Measurements from ENCODE around the gene ADGRF3. TPM values are rescaled to one million over a fixed set of nuclear protein-coding genes. Genes with fewer than 3 reads are reported as not detected.
A peak's percentile ranks its signal among the peaks of the same experiment; 100 is the strongest.

ADGRF3 gene
- total and polyA plus RNA-seq, 9 of the 15 experiments (the other 6 are each of a cell fraction or from before 2014, with no cell fraction given) = 0.04 to 0.54 (median 0.16) TPM; not detected in 2

DNA sequence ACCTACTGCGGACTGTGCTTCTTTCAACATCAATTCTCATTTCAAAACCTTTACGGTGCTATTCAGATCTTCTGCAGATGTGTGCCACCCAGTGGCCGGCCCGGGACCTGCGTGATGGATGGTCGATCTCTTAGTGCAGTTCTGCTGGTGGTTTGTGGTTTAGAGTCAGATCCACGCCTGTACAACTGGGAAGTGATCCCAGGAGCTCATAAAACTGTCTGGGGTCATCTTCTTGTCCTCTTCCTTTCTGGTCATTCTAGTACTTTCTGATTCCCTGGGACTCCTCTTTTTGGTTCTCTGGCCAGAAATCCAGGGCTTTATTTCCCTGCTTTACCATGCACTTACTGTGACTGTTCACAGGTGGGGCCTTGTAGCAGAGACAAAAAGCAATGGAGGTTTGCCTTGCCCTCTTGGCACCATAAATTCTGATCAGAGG is 16.5 kb downstream of the ADGRF3 start (continued):
- TF ChIP-seq SIN3B (IDR thresholded peaks at IDR 0.05; ENCODE audit: low read depth) (no peak), PATZ1 (CRISPR knock-in tag; IDR thresholded peaks at IDR 0.05; ENCODE audit: borderline replicate concordance) (no peak), RBM39 (optimal IDR thresholded peaks at IDR 0.05; ENCODE audit: low read depth, low read length) (no peak), ZNF431 (CRISPR knock-in tag; IDR thresholded peaks at IDR 0.05) (0 out of 2 replicates have a peak, but pooled peaks have one; percentile 30), NCOA2 (IDR thresholded peaks at IDR 0.05; ENCODE audit: partially characterized antibody in 2 of 2) (no peak), ZFP30 (CRISPR knock-in tag; IDR thresholded peaks at IDR 0.05; ENCODE audit: borderline replicate concordance) (no peak), RHOXF2B (CRISPR knock-in tag; conservative IDR thresholded peaks at IDR 0.05) (no peak), ESRRA (IDR thresholded peaks at IDR 0.05; ENCODE audit: borderline replicate concordance, low read depth) (peak; percentile 69; the same call in 1 of the 2 replicates), EGR1 (conservative IDR thresholded peaks at IDR 0.05) (no peak), ZBTB12 (CRISPR knock-in tag; IDR thresholded peaks at IDR 0.05) (no peak), FOXJ3 (CRISPR knock-in tag; IDR thresholded peaks at IDR 0.05) (no peak), NELFE (IDR thresholded peaks at IDR 0.05; ENCODE audit: insufficient read depth, insufficient read length) (no peak), ZNF57 (CRISPR knock-in tag; IDR thresholded peaks at IDR 0.05) (no peak), POLR2B (IDR thresholded peaks at IDR 0.05; ENCODE audit: low read depth, partially characterized antibody) (no peak), NUFIP1 (IDR thresholded peaks at IDR 0.05; ENCODE audit: partially characterized antibody) (no peak), ZNF764 (CRISPR knock-in tag; IDR thresholded peaks at IDR 0.05; ENCODE audit: low read depth) (no peak), HDGF (IDR thresholded peaks at IDR 0.05) (no peak), YBX1 (IDR thresholded peaks at IDR 0.05) (no peak), BRD4 (IDR thresholded peaks at IDR 0.05) (no peak), ZNF175 (CRISPR knock-in tag; IDR thresholded peaks at IDR 0.05; ENCODE audit: low read depth) (no peak)
- TF ChIP-seq, protein P1, sequence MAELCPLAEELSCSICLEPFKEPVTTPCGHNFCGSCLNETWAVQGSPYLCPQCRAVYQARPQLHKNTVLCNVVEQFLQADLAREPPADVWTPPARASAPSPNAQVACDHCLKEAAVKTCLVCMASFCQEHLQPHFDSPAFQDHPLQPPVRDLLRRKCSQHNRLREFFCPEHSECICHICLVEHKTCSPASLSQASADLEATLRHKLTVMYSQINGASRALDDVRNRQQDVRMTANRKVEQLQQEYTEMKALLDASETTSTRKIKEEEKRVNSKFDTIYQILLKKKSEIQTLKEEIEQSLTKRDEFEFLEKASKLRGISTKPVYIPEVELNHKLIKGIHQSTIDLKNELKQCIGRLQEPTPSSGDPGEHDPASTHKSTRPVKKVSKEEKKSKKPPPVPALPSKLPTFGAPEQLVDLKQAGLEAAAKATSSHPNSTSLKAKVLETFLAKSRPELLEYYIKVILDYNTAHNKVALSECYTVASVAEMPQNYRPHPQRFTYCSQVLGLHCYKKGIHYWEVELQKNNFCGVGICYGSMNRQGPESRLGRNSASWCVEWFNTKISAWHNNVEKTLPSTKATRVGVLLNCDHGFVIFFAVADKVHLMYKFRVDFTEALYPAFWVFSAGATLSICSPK (IDR thresholded peaks at IDR 0.05; ENCODE audit: borderline replicate concordance) = no peak
- TF ChIP-seq, protein P2, sequence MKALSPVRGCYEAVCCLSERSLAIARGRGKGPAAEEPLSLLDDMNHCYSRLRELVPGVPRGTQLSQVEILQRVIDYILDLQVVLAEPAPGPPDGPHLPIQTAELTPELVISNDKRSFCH (CRISPR knock-in tag; IDR thresholded peaks at IDR 0.05) = no peak
- TF ChIP-seq, protein P2 (tag; IDR thresholded peaks at IDR 0.05) = no peak
- TF ChIP-seq, protein P3, sequence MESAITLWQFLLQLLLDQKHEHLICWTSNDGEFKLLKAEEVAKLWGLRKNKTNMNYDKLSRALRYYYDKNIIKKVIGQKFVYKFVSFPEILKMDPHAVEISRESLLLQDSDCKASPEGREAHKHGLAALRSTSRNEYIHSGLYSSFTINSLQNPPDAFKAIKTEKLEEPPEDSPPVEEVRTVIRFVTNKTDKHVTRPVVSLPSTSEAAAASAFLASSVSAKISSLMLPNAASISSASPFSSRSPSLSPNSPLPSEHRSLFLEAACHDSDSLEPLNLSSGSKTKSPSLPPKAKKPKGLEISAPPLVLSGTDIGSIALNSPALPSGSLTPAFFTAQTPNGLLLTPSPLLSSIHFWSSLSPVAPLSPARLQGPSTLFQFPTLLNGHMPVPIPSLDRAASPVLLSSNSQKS (CRISPR knock-in tag; IDR thresholded peaks at IDR 0.05) = no peak
